ENCODE measurements around the gene ZNF644.

GRCh38 chr1:91054780-91055481 lies 33.1 kb upstream of the ZNF644 start:
- TF ChIP-seq EZH2 (IDR thresholded peaks at IDR 0.05; ENCODE audit: low read length, unreplicated experiment): no peak
- TF ChIP-seq CTCF (conservative IDR thresholded peaks at IDR 0.05; ENCODE audit: low read depth, low read length): no peak
- TF ChIP-seq EZH2phosphoT487 (IDR thresholded peaks at IDR 0.05; ENCODE audit: borderline replicate concordance, low read length): no peak

All from PC-3 (cell line).